ENCODE measurements around the gene EP400. TPM values are rescaled to one million over a fixed set of nuclear protein-coding genes. Genes with fewer than 3 reads are reported as not detected.

Gene EP400
- total RNA-seq, 4 donors from 2014 or later: 10.1 to 23.0 (median 20.9) TPM

- Histone ChIP-seq H3K36me3 (peaks cover 0 to 46% (median 8%) of the 10 kb centered on the region in 3 donors), H3K4me1 (no peaks in the 10 kb centered on the region), H3K9me3 (no peaks in the 10 kb centered on the region), H3K27ac (no peak overlapping the region), H3K4me3 (no peak overlapping the region), H3K27me3 (no peaks in the 10 kb centered on the region)
- DNase-seq: no peak
- 89 to 92% methylated on average over 9 to 10 of the region's 16 CpGs for WGBS, 2 donors
- TF ChIP-seq CTCF (IDR thresholded peaks at IDR 0.05): no peak
- TF ChIP-seq POLR2A (IDR thresholded peaks at IDR 0.05): no peak
- intact Hi-C loops (cut with DNase I): no loop called here
Measured at GRCh38 chr12:132094269-132094891, 144.6 kb downstream of the EP400 start.

GRCh38 chr12:132095520-132096409 is 146.0 kb downstream of the EP400 start:
- Histone ChIP-seq H3K9me3 (no peaks in the 10 kb centered on the region), H3K36me3 (peaks cover 0 to 57% (median 10%) of the 10 kb centered on the region in 3 donors), H3K27ac (no peak overlapping the region), H3K4me1 (no peaks in the 10 kb centered on the region), H3K27me3 (no peaks in the 10 kb centered on the region), H3K4me3 (no peak overlapping the region)
- intact Hi-C loops (cut with DNase I): no loop called here
- DNase-seq: no peak
- TF ChIP-seq CTCF (IDR thresholded peaks at IDR 0.05) (no peak), POLR2A (IDR thresholded peaks at IDR 0.05) (no peak)
- WGBS, 2 donors: 87 to 93% methylated on average over 11 of the region's 11 CpGs

GRCh38 chr12:132099739-132100138 is 150.0 kb downstream of the EP400 start:
- H3K4me1 ChIP-seq: no peaks in the 10 kb centered on the region
- 87 to 95% methylated on average over 3 to 6 of the region's 12 CpGs for WGBS, 2 donors
- H3K9me3 ChIP-seq: no peaks in the 10 kb centered on the region
- peaks cover 0 to 34% (median 3%) of the 10 kb centered on the region in 3 donors for H3K36me3 ChIP-seq
- no peak overlapping the region for H3K4me3 ChIP-seq
- intact Hi-C loops (cut with DNase I): no loop called here
- no peak overlapping the region for H3K27ac ChIP-seq
- DNase-seq: no peak
- TF ChIP-seq CTCF (IDR thresholded peaks at IDR 0.05) (no peak), POLR2A (IDR thresholded peaks at IDR 0.05) (no peak)
- no peaks in the 10 kb centered on the region for H3K27me3 ChIP-seq

- WGBS, 2 donors: 97 to 98% methylated on average over 5 to 10 of the region's 13 CpGs
- DNase-seq: no peak
- H3K4me3 ChIP-seq: no peak overlapping the region
- peaks cover 0 to 42% (median 3%) of the 10 kb centered on the region in 3 donors for H3K36me3 ChIP-seq
- H3K27me3 ChIP-seq: no peaks in the 10 kb centered on the region
- no peak overlapping the region for H3K27ac ChIP-seq
- no peak for TF ChIP-seq CTCF (IDR thresholded peaks at IDR 0.05)
- no peak for TF ChIP-seq POLR2A (IDR thresholded peaks at IDR 0.05)
- H3K9me3 ChIP-seq: no peaks in the 10 kb centered on the region
- intact Hi-C loops (cut with DNase I): no loop called here
- H3K4me1 ChIP-seq: no peaks in the 10 kb centered on the region
Measured at GRCh38 chr12:132100306-132101065, 150.7 kb downstream of the EP400 start.
